Fibroblast of mammary gland (primary cell): ENCODE results near the gene ARHGAP26.

Experiments used
- DNase-seq: peaks from one replicate; pipeline ENCODE4 v3.0.0-alpha.2; 2010; ENCODE audit warnings: low read depth
- H3K4me3 ChIP-seq: 2 replicates; pipeline ENCODE4 v1.5.1; 2011; ENCODE audit warnings: low read depth, mild to moderate bottlenecking, low read length, moderate library complexity; ENCODE audit not compliant: control insufficient read depth
- TF ChIP-seq, protein P1 (sequence below): conservative IDR thresholded peaks from 2 replicates; pipeline ENCODE4 v1.5.1; 2011; ENCODE audit warnings: low read depth, low read length, inconsistent platforms; ENCODE audit not compliant: control insufficient read depth, insufficient read depth

Gene ARHGAP26

DNA sequence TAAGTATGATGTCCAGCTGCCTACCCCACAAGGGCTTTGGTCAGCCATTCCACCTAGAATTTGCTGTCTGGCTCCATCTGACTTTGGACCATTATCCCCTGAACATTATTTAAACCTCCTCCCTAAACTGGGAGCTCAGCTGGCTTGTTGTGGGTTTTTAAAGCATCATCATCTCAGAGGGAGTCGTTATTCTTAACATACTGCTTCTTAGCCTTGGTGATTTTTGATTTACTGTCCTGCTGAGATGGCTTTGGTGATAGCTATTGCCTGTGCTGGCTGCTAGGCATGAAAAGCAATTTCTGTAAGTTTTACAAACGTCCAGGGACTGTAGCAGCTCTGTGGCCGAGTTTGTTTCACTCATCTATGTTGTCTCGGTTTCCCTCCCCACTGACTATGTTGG lies 377.2 kb downstream of the ARHGAP26 start:
- no peak for DNase-seq
- H3K4me3 ChIP-seq = no peak overlapping the region
- TF ChIP-seq, protein P1, sequence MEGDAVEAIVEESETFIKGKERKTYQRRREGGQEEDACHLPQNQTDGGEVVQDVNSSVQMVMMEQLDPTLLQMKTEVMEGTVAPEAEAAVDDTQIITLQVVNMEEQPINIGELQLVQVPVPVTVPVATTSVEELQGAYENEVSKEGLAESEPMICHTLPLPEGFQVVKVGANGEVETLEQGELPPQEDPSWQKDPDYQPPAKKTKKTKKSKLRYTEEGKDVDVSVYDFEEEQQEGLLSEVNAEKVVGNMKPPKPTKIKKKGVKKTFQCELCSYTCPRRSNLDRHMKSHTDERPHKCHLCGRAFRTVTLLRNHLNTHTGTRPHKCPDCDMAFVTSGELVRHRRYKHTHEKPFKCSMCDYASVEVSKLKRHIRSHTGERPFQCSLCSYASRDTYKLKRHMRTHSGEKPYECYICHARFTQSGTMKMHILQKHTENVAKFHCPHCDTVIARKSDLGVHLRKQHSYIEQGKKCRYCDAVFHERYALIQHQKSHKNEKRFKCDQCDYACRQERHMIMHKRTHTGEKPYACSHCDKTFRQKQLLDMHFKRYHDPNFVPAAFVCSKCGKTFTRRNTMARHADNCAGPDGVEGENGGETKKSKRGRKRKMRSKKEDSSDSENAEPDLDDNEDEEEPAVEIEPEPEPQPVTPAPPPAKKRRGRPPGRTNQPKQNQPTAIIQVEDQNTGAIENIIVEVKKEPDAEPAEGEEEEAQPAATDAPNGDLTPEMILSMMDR = no peak

DNA sequence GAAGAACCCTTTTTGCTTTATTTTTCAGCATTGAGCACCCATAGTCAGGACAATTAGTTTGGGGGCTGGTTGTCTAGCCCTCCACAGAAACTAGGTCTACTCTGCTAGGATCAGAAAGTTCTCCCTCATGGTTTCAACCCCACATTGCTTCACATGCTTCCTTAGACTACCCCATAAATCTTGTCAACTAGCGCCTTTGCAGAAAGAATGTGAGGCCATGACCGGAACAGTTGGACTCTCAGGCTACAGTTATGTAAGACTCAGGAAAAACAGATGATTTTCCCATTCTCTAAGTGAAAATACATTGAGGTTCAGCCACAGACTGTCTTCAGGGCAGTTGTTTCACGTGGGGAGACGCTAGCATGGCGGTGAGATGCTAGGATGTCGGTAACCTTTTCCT lies 377.7 kb downstream of the ARHGAP26 start:
- peak; percentile 77 for DNase-seq
- no peak overlapping the region for H3K4me3 ChIP-seq

DNA sequence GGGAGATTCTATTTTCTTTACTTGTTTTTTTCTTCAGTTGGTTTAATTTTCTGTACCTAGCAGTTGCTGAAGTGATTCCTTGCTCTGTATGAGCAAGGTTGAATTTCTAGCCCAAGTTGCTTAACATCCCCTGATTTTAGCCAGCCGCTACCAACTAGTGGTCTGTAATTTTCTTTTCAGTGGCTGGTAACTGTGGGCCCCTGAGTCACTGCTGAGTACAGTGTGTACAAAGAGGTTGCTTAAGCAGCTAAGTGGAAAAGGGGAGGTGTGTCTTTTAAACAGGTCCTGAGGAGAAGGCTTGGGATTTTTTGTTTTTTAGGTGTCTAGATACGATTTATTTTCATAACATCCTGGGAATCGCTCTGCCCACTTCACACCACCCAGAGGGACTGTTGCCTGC lies 378.6 kb downstream of the ARHGAP26 start:
- peak; percentile 88 for DNase-seq
- no peak overlapping the region for H3K4me3 ChIP-seq

More for the DNA sequence above, 377.7 kb downstream of the ARHGAP26 start:
- TF ChIP-seq, protein P1 = no peak

DNA sequence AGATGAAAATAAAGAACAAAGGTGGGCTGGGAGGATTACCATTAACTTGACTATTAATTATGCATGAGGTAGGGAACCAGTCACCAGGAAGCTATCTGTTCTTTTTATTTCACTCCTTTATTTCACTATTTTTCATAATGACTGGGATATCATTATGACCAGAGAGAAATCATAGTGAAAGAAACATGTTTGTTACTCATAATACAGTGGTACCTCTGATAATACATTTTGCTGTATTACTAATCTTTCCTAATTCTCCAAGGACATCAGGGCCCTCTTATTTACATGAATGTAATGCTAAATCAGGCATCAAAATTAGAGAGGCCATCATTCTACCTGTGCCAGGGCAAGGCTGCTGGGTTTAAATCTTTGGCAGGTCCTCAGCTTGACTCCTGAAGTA lies 379.6 kb downstream of the ARHGAP26 start:
- TF ChIP-seq, protein P1 = no peak
- H3K4me3 ChIP-seq = no peak overlapping the region
- DNase-seq = no peak

More for the DNA sequence above, 378.6 kb downstream of the ARHGAP26 start:
- TF ChIP-seq, protein P1 = no peak

DNA sequence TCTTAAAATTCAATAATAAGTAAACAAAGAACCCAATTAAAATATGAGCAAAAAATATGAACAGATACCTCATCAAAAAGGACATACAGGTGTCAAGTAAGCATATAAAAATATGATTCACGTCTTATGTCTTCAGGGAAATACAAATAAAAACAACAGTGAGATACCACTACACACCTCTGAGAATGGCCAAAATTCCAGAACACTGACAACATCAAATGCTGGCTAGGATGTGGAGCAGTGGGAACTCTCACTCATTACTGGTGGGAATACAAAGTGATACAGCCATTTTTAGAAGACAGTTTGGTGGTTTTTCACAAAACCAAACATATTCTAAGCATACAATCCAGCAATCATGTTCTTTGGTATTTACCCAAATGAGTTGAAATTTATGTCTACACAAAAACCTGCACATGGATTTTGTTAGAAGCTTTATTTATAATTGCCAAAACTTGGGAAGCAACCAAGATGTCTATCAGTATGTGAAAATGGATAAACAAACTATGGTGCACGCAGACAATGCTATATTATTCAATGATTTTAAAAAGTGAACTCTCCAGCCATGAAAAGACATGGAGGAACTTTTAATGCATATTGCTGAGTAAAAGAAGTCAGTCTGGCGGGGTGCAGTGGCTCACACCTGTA lies 381.0 kb downstream of the ARHGAP26 start:
- DNase-seq = no peak
- TF ChIP-seq, protein P1 = no peak
- no peak overlapping the region for H3K4me3 ChIP-seq

DNA sequence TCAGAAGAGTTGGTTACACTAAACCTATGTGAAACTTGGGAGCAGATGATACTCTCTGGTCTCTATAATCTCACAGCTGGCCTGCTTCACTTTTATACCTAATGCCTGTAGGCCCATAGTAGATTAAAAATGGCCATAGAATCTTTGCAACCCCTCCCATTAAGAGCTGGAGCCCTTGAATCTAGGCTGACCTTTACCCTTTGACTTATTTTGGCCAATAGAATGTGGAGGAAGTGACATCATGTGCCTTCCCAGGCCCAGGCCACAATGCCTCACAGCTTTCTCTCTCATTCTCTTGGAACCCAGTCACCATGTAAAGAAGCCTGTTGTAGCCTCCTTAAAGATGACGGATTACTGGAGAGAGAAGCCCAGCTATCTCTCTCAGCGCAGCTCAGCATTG lies 382.3 kb downstream of the ARHGAP26 start:
- TF ChIP-seq, protein P1 = no peak
- DNase-seq = no peak
- no peak overlapping the region for H3K4me3 ChIP-seq

DNA sequence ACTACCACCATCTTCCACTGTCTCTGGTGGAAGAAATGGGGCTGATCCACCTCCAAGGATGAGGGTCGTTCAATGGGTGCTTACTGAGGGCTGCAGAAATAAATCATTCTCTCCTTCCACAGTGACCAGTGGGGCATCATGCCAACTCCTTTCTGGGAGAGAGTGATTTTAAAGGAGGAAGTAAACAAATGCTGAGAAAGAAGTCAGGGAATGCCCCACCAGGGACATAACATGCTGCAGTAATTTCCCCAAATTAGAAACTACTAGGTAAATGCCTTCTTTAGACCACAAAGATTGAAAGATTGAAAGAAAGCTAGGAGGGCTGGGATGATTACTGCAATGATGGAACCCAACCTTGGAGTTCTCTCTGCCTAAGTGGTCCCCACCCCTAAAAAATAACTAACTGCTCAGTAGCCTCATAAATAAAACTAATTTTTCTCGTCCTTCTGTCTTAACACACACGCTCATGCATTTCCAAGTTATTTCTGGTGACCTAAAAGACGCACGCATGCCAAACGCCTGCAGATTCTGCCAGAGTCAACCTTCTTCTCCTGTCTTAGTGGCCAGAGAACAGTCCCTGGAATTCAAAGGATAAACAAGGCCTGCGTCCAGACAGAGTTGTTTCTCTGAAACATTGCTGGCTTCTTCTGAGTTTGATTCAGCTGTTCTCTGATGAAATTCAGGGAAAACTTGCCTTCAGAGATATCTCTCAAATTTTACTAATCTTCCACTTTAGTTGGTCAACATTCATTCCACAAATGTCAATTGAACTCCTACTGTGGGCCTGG lies 383.3 kb downstream of the ARHGAP26 start:
- DNase-seq = peak; percentile 78
- no peak overlapping the region for H3K4me3 ChIP-seq
- TF ChIP-seq, protein P1 = no peak
